WTC11 (cell line): ENCODE data around the gene HAGHL. TPM values are rescaled to one million over a fixed set of nuclear protein-coding genes. Genes with fewer than 3 reads are reported as not detected.

Experiments used
- ATAC-seq: fragments of 200-7000 bp; cut with Tn5 transposase; 2 replicates; pipeline ENCODE4 v1.10.0; 2021; ENCODE audit warnings: mild to moderate bottlenecking, moderate library complexity
- CTCF ChIA-PET: fragments of 300-600 bp; sonication (Branson Sonifier 250); formaldehyde crosslinking; loops from one replicate; lab custom pipeline; 2021; ENCODE audit warnings: antibody characterized with exemption; lab: Charles Lee
- POLR2A ChIA-PET: fragments of 350-600 bp; sonication (Branson Sonifier 250); formaldehyde crosslinking; loops from one replicate; lab custom pipeline; 2021; ENCODE audit warnings: antibody characterized with exemption; lab: Charles Lee
- DNase-seq: peaks from one replicate; pipeline ENCODE4 v3.0.0; 2021; ENCODE audit warnings: low spot score
- H3K27ac Mint-ChIP-seq: 2 replicates; pipeline ENCODE4 v1.8.0; 2021; ENCODE audit warnings: mixed read lengths
- H3K27me3 Mint-ChIP-seq: 2 replicates; pipeline ENCODE4 v1.8.0; 2021; ENCODE audit warnings: low read depth, mild to moderate bottlenecking, moderate library complexity, mixed read lengths
- H3K36me3 Mint-ChIP-seq: 2 replicates; pipeline ENCODE4 v1.8.0; 2021; ENCODE audit warnings: mixed read lengths
- H3K4me1 Mint-ChIP-seq: 2 replicates; pipeline ENCODE4 v1.8.0; 2022; ENCODE audit warnings: mixed read lengths
- H3K4me3 Mint-ChIP-seq: 2 replicates; pipeline ENCODE4 v1.8.0; 2021; ENCODE audit warnings: mild to moderate bottlenecking, moderate library complexity, mixed read lengths
- H3K9me3 Mint-ChIP-seq: 2 replicates; pipeline ENCODE4 v1.8.0; 2021; ENCODE audit warnings: mixed read lengths
- E2F4 ChIP-seq: sonication (generic); formaldehyde crosslinking; IDR thresholded peaks from 2 replicates; pipeline ENCODE4 v1.8.1; 2022; ENCODE audit warnings: low read depth, mild to moderate bottlenecking, moderate library complexity, missing genetic modification reagents, borderline replicate concordance
- ETV6 ChIP-seq: sonication (generic); formaldehyde crosslinking; IDR thresholded peaks from 2 replicates; pipeline ENCODE4 v1.8.1; 2022; ENCODE audit warnings: mild to moderate bottlenecking, missing genetic modification reagents
- FOXJ3 ChIP-seq: sonication (generic); formaldehyde crosslinking; IDR thresholded peaks from 2 replicates; pipeline ENCODE4 v1.9.0; 2021; ENCODE audit warnings: missing genetic modification reagents, mild to moderate bottlenecking, borderline replicate concordance
- FOXP4 ChIP-seq: sonication (generic); formaldehyde crosslinking; IDR thresholded peaks from 2 replicates; pipeline ENCODE4 v1.8.0; 2022; ENCODE audit warnings: mild to moderate bottlenecking, missing genetic modification reagents
- GRHL2 ChIP-seq: fragments of 250-450 bp; sonication (Bioruptor Pico); IDR thresholded peaks from 2 replicates; pipeline ENCODE4 v1.8.0; 2022; ENCODE audit warnings: mild to moderate bottlenecking, moderate library complexity; ENCODE audit not compliant: insufficient replicate concordance, severe bottlenecking
- HMGA2 ChIP-seq: fragments of 250-450 bp; sonication (Bioruptor Pico); IDR thresholded peaks from 2 replicates; pipeline ENCODE4 v1.4.0; 2021; ENCODE audit warnings: mild to moderate bottlenecking, moderate library complexity
- HMGXB4 ChIP-seq: sonication (generic); formaldehyde crosslinking; IDR thresholded peaks from 2 replicates; pipeline ENCODE4 v1.8.1; 2023; ENCODE audit warnings: mild to moderate bottlenecking, moderate library complexity, missing genetic modification reagents
- MYBL2 ChIP-seq: sonication (generic); formaldehyde crosslinking; IDR thresholded peaks from 2 replicates; pipeline ENCODE4 v1.8.1; 2023; ENCODE audit warnings: mild to moderate bottlenecking, moderate library complexity, missing genetic modification reagents
- NR3C1 ChIP-seq: sonication (generic); formaldehyde crosslinking; conservative IDR thresholded peaks from 2 replicates; pipeline ENCODE4 v1.8.1; 2023; ENCODE audit warnings: low read depth, mild to moderate bottlenecking, missing genetic modification reagents
- RELA ChIP-seq: sonication (generic); formaldehyde crosslinking; IDR thresholded peaks from 2 replicates; pipeline ENCODE4 v1.8.1; 2022; ENCODE audit warnings: missing genetic modification reagents, mild to moderate bottlenecking, borderline replicate concordance
- SMAD4 ChIP-seq: sonication (generic); formaldehyde crosslinking; IDR thresholded peaks from 2 replicates; pipeline ENCODE4 v1.8.0; 2022; ENCODE audit warnings: mild to moderate bottlenecking, missing genetic modification reagents
- TCF7 ChIP-seq: sonication (generic); formaldehyde crosslinking; IDR thresholded peaks from 2 replicates; pipeline ENCODE4 v1.8.0; 2022; ENCODE audit warnings: mild to moderate bottlenecking, low read depth, missing genetic modification reagents, moderate library complexity
- TP53 ChIP-seq: sonication (generic); formaldehyde crosslinking; IDR thresholded peaks from 2 replicates; pipeline ENCODE4 v1.8.1; 2023; ENCODE audit warnings: mild to moderate bottlenecking, missing genetic modification reagents
- ZBTB43 ChIP-seq: sonication (generic); formaldehyde crosslinking; IDR thresholded peaks from 2 replicates; pipeline ENCODE4 v1.8.1; 2023; ENCODE audit warnings: mild to moderate bottlenecking, missing genetic modification reagents
- ZNF138 ChIP-seq: sonication (generic); formaldehyde crosslinking; conservative IDR thresholded peaks from 2 replicates; pipeline ENCODE4 v1.8.1; 2022; ENCODE audit warnings: mild to moderate bottlenecking, moderate library complexity, missing genetic modification reagents
- ZNF416 ChIP-seq: fragments of 250-450 bp; sonication (Bioruptor Pico); IDR thresholded peaks from 2 replicates; pipeline ENCODE4 v1.9.0; 2021; ENCODE audit warnings: mild to moderate bottlenecking, inconsistent platforms
- ZNF512 ChIP-seq: sonication (generic); formaldehyde crosslinking; IDR thresholded peaks from 2 replicates; pipeline ENCODE4 v1.8.1; 2022; ENCODE audit warnings: missing genetic modification reagents, borderline replicate concordance
- ZNF532 ChIP-seq: fragments of 250-450 bp; sonication (Bioruptor Pico); IDR thresholded peaks from 2 replicates; pipeline ENCODE4 v1.9.0; 2021; ENCODE audit warnings: mild to moderate bottlenecking, borderline replicate concordance
- total RNA-seq: library from RNA; stranded (reverse); gene quantifications from 3 replicates; pipeline ENCODE4 v1.2.3, GENCODE V29; 2021

Gene HAGHL
- total RNA-seq, 1 experiment from 2014 or later: 41.7 TPM

GRCh38 chr16:732332-732731 is 5.4 kb downstream of the HAGHL start:
- no peak for DNase-seq
- Mint-ChIP-seq H3K27me3 (no peaks in the 10 kb centered on the region), H3K36me3 (peaks cover 4% of the 10 kb centered on the region; the same call in 1 of the 2 replicates), H3K4me1 (peaks cover under 1% of the 10 kb centered on the region), H3K27ac (0 out of 2 replicates have a peak overlapping the region, but pooled peaks have one; percentile 32), H3K9me3 (no peaks in the 10 kb centered on the region), H3K4me3 (no peak overlapping the region)
- ATAC-seq: no peak
- ChIA-PET POLR2A (no interaction called here), CTCF (interaction anchor here (0.5 to 4.0 kb wide), 22 partner anchors 8 to 577 kb away, joined by 3 to 19 read pairs (median 5); partner anchors contain the start of genes ANTKMT, CHTF18, CIAO3 and GNG13)
- TF ChIP-seq SMAD4 (CRISPR knock-in tag) (no peak), MYBL2 (CRISPR knock-in tag) (no peak), ZNF416 (CRISPR knock-in tag) (no peak), RELA (no peak), FOXP4 (CRISPR knock-in tag) (no peak), NR3C1 (no peak), ZBTB43 (CRISPR knock-in tag) (no peak), TCF7 (CRISPR knock-in tag) (no peak), ZNF138 (CRISPR knock-in tag) (no peak), E2F4 (CRISPR knock-in tag) (no peak), HMGXB4 (no peak), TP53 (CRISPR knock-in tag) (no peak), ZNF512 (no peak), FOXJ3 (CRISPR knock-in tag) (no peak), GRHL2 (CRISPR knock-in tag) (no peak), HMGA2 (no peak), ETV6 (no peak), ZNF532 (CRISPR knock-in tag) (no peak)
